H1 (cell line): Measurements from ENCODE around the gene MATN4. TPM values are rescaled to one million over a fixed set of nuclear protein-coding genes. Genes with fewer than 3 reads are reported as not detected.
A peak's percentile ranks its signal among the peaks of the same experiment; 100 is the strongest.

Source experiments
- CTCF ChIA-PET: fragments of 300-600 bp; sonication (Branson Sonifier 250); formaldehyde crosslinking; loops from one replicate; lab custom pipeline; 2021; ENCODE audit not compliant: partially characterized antibody; lab: Charles Lee
- POLR2A ChIA-PET: fragments of 300-600 bp; sonication (Branson Sonifier 250); formaldehyde crosslinking; loops from one replicate; lab custom pipeline; 2021; ENCODE audit warnings: inconsistent platforms; ENCODE audit not compliant: partially characterized antibody; lab: Charles Lee
- DNase-seq, 2 experiments: peaks; one replicate each; pipeline versions ENCODE4 v3.0.0 to v3.0.0-alpha.2; 2010 to 2022; ENCODE audit warnings: low spot score in 2 of 2, low read depth in 1 of 2, mixed read lengths in 1 of 2
- FAIRE-seq: peaks from 2 replicates; lab custom pipeline; 2011; peaks lifted over from hg19 to GRCh38; lab: Jason Lieb, UNC
- H2AFZ ChIP-seq: 2 replicates; pipeline ENCODE4 v1.8.1; 2012; ENCODE audit warnings: low read length, inconsistent platforms
- H2AK5ac ChIP-seq: 2 replicates; pipeline ENCODE4 v1.6.1; 2013; ENCODE audit warnings: low read depth, low read length
- H2BK120ac ChIP-seq: replicated peaks from 2 replicates; pipeline ENCODE3; 2013; ENCODE audit warnings: low read depth, low read length, inconsistent platforms
- H2BK12ac ChIP-seq: 2 replicates; pipeline ENCODE4 v1.6.1; 2013; ENCODE audit warnings: low read depth, low read length
- H2BK15ac ChIP-seq: 2 replicates; pipeline ENCODE4 v1.6.1; 2013; ENCODE audit warnings: low read length
- H2BK20ac ChIP-seq: 2 replicates; pipeline ENCODE4 v1.6.1; 2013; ENCODE audit warnings: low read length
- H2BK5ac ChIP-seq: 2 replicates; pipeline ENCODE4 v1.6.1; 2013; ENCODE audit warnings: low read depth, low read length
- H3K14ac ChIP-seq: 2 replicates; pipeline ENCODE4 v1.6.1; 2013; ENCODE audit warnings: inconsistent platforms; ENCODE audit not compliant: insufficient read length
- H3K18ac ChIP-seq: 2 replicates; pipeline ENCODE4 v1.6.1; 2013; ENCODE audit warnings: low read length; ENCODE audit errors: extremely low read depth
- H3K23ac ChIP-seq: 2 replicates; pipeline ENCODE4 v1.6.1; 2013; ENCODE audit warnings: inconsistent platforms; ENCODE audit not compliant: insufficient read length
- H3K23me2 ChIP-seq: 2 replicates; pipeline ENCODE4 v1.6.1; 2013; ENCODE audit warnings: low read depth, low read length
- H3K27ac ChIP-seq: 2 replicates; pipeline ENCODE4 v1.6.1; 2011; ENCODE audit warnings: low read depth, low read length, inconsistent platforms
- H3K27me3 ChIP-seq, 4 experiments: replicated peaks in 1 of 4; 1 replicate in 1 of 4; 2 replicates in 3 of 4; pipeline versions ENCODE4 v1.6.1 to v1.8.1; 2011 to 2013; ENCODE audit warnings: low read length in 3 of 4, mild to moderate bottlenecking in 3 of 4, inconsistent platforms in 2 of 4, mixed read lengths in 2 of 4, moderate library complexity in 1 of 4; ENCODE audit not compliant: control insufficient read depth in 3 of 4, insufficient read depth in 3 of 4; ENCODE audit errors: extremely low read depth in 1 of 4
- H3K36me3 ChIP-seq, 4 experiments: 2 replicates each; pipeline versions ENCODE4 v1.6.1 to v1.8.1; 2011 to 2013; ENCODE audit warnings: mild to moderate bottlenecking in 4 of 4, low read length in 3 of 4, moderate library complexity in 2 of 4, control low read depth in 1 of 4, inconsistent platforms in 1 of 4; ENCODE audit not compliant: insufficient read depth in 4 of 4, control insufficient read depth in 2 of 4
- H3K4ac ChIP-seq: replicated peaks from 2 replicates; pipeline ENCODE3; 2013; ENCODE audit warnings: low read length, low read depth, mixed read lengths, inconsistent platforms; ENCODE audit not compliant: insufficient read length
- H3K4me1 ChIP-seq, 4 experiments: replicated peaks in 1 of 4; 1 replicate in 1 of 4; 2 replicates in 3 of 4; pipeline versions ENCODE4 v1.6.1 to v1.8.1; 2011 to 2013; ENCODE audit warnings: low read length in 3 of 4, inconsistent platforms in 2 of 4, mixed read lengths in 1 of 4; ENCODE audit not compliant: insufficient read depth in 4 of 4, control insufficient read depth in 3 of 4
- H3K4me2 ChIP-seq, 2 experiments: 2 replicates each; pipeline versions ENCODE4 v1.6.1 to v1.8.1; 2011 to 2013; ENCODE audit warnings: low read depth in 2 of 2, low read length in 2 of 2, control low read depth in 1 of 2, inconsistent platforms in 1 of 2, mild to moderate bottlenecking in 1 of 2; ENCODE audit not compliant: insufficient read depth in 1 of 2
- H3K4me3 ChIP-seq, 4 experiments: fragments of 200-600, 300-600 bp in 1 of 4; sonication (generic), shearing (Covaris generic), sonication (Bioruptor Twin) in 1 of 4; 2 replicates each; pipeline versions ENCODE4 v1.5.1 to v1.8.1; 2011 to 2016; ENCODE audit warnings: low read length in 4 of 4, low read depth in 3 of 4, control low read depth in 2 of 4, inconsistent platforms in 2 of 4, mild to moderate bottlenecking in 2 of 4, mixed read lengths in 1 of 4, moderate library complexity in 1 of 4; ENCODE audit not compliant: insufficient read depth in 2 of 4; ENCODE audit errors: extremely low read depth in 1 of 4
- H3K56ac ChIP-seq: replicated peaks from 2 replicates; pipeline ENCODE3; 2013; ENCODE audit warnings: low read depth, mild to moderate bottlenecking, mixed read lengths, low read length, inconsistent platforms; ENCODE audit not compliant: insufficient read length
- H3K79me1 ChIP-seq: 2 replicates; pipeline ENCODE4 v1.6.1; 2013; ENCODE audit warnings: low read depth, low read length, control low read depth
- H3K79me2 ChIP-seq, 2 experiments: 2 replicates each; pipeline versions ENCODE4 v1.6.1 to v1.8.1; 2012 to 2013; ENCODE audit warnings: low read length in 2 of 2, mild to moderate bottlenecking in 2 of 2, inconsistent platforms in 1 of 2; ENCODE audit not compliant: insufficient read depth in 2 of 2, control insufficient read depth in 1 of 2
- H3K9ac ChIP-seq, 4 experiments: replicated peaks in 1 of 4; 1 replicate in 1 of 4; 2 replicates in 3 of 4; pipeline versions ENCODE4 v1.6.1 to v1.8.1; 2011 to 2013; ENCODE audit warnings: low read depth in 3 of 4, low read length in 3 of 4, control low read depth in 2 of 4, mild to moderate bottlenecking in 2 of 4, moderate library complexity in 2 of 4, inconsistent platforms in 1 of 4; ENCODE audit errors: extremely low read depth in 1 of 4
- H3K9me3 ChIP-seq, 2 experiments: 2 replicates each; pipeline versions ENCODE4 v1.6.1 to v1.8.1; 2012 to 2013; ENCODE audit warnings: mild to moderate bottlenecking in 2 of 2, moderate library complexity in 2 of 2, control low read depth in 1 of 2, inconsistent platforms in 1 of 2, low read depth in 1 of 2, low read length in 1 of 2, mixed read lengths in 1 of 2; ENCODE audit not compliant: insufficient read depth in 2 of 2
- H4K20me1 ChIP-seq, 2 experiments: replicated peaks in 1 of 2; 2 replicates each; pipeline versions ENCODE3 to v1.8.1; 2011 to 2013; ENCODE audit warnings: inconsistent platforms in 2 of 2, low read length in 2 of 2, mild to moderate bottlenecking in 1 of 2; ENCODE audit not compliant: insufficient read depth in 2 of 2, control insufficient read depth in 1 of 2
- H4K5ac ChIP-seq: 2 replicates; pipeline ENCODE4 v1.6.1; 2013; ENCODE audit warnings: low read length, low read depth, mixed read lengths, inconsistent platforms; ENCODE audit not compliant: insufficient read length
- H4K8ac ChIP-seq: 2 replicates; pipeline ENCODE4 v1.8.0; 2013; ENCODE audit warnings: mild to moderate bottlenecking, moderate library complexity, low read length, inconsistent platforms; ENCODE audit not compliant: insufficient read depth; ENCODE audit errors: extremely low read depth
- H4K91ac ChIP-seq: replicated peaks from 2 replicates; pipeline ENCODE3; 2013; ENCODE audit warnings: low read length, mixed read lengths, inconsistent platforms; ENCODE audit not compliant: insufficient read length
- ASH2L ChIP-seq: fragments of 200-600, 300-600 bp; sonication (generic); IDR thresholded peaks from one replicate; pipeline ENCODE4 v1.7.1; 2017; ENCODE audit warnings: low read length
- CTBP2 ChIP-seq: IDR thresholded peaks from 2 replicates; pipeline ENCODE4 v1.7.0; 2011; ENCODE audit warnings: borderline replicate concordance, mild to moderate bottlenecking, moderate library complexity, mixed read lengths, low read length; ENCODE audit not compliant: insufficient read depth, insufficient read length
- KDM1A ChIP-seq: fragments of 200-600, 300-600 bp; sonication (generic); IDR thresholded peaks from 2 replicates; pipeline ENCODE4 v1.7.1; 2016; ENCODE audit warnings: mild to moderate bottlenecking, low read length, borderline replicate concordance
- NRF1 ChIP-seq: IDR thresholded peaks from 2 replicates; pipeline ENCODE4 v1.6.1; 2011; ENCODE audit warnings: mild to moderate bottlenecking, low read depth, low read length, improper control_type of control experiment
- PHF8 ChIP-seq: fragments of 200-600 bp; sonication (generic); conservative IDR thresholded peaks from 2 replicates; pipeline ENCODE4 v1.7.1; 2012; ENCODE audit warnings: low read depth, mild to moderate bottlenecking, inconsistent platforms, low read length, moderate library complexity
- POLR2AphosphoS5 ChIP-seq: IDR thresholded peaks from 2 replicates; pipeline ENCODE4 v1.6.1; 2011; ENCODE audit warnings: low read depth, low read length
- SAP30 ChIP-seq: fragments of 300-600 bp; sonication (generic); IDR thresholded peaks from 2 replicates; pipeline ENCODE4 v1.7.1; 2012; ENCODE audit warnings: low read length, moderate library complexity, mild to moderate bottlenecking, inconsistent platforms; ENCODE audit not compliant: insufficient read depth, insufficient replicate concordance
- SIN3A ChIP-seq, 2 experiments: IDR thresholded peaks in 1 of 2; conservative IDR thresholded peaks in 1 of 2; 2 replicates each; pipeline ENCODE4 v1.6.1; 2011 to 2012; ENCODE audit warnings: low read length in 2 of 2, improper control_type of control experiment in 1 of 2, low read depth in 1 of 2, mild to moderate bottlenecking in 1 of 2
- TAF7 ChIP-seq: optimal IDR thresholded peaks from 2 replicates; pipeline ENCODE3; 2011; ENCODE audit warnings: low read depth, mild to moderate bottlenecking, inconsistent platforms, low read length, moderate library complexity, borderline replicate concordance
- TEAD4 ChIP-seq: IDR thresholded peaks from 2 replicates; pipeline ENCODE4 v1.6.1; 2012; ENCODE audit warnings: low read depth, low read length, inconsistent platforms, mixed read lengths
- WGBS, 2 experiments: shearing (Covaris generic) in 1 of 2; methylation state at CpG; one replicate each; pipeline versions ENCODE4 v1.1.6 to v1.1.7; 2013 to 2015; ENCODE audit warnings: low lambda C conversion rate in 2 of 2, mixed read lengths in 2 of 2, inconsistent platforms in 1 of 2, low coverage in 1 of 2, missing lambda C conversion rate in 1 of 2; ENCODE audit not compliant: insufficient replicate concordance in 2 of 2, insufficient coverage in 1 of 2, insufficient read length in 1 of 2; ENCODE audit errors: extremely low coverage in 1 of 2, missing lambda C conversion rate in 1 of 2; 5-methylcytosine and 5-hydroxymethylcytosine counted together
- polyA plus RNA-seq, 7 experiments: library from polyadenylated mRNA; depleted of rRNA in 3 of 7; stranded (reverse) in 5 of 7; unstranded in 2 of 7; fragments of >200 nt in 5 of 7; fragments of 200-250 nt in 2 of 7; gene quantifications; 1 replicate in 5 of 7; 2 replicates in 1 of 7; 4 replicates in 1 of 7; pipeline versions ENCODE4 v1.2.1 to v1.2.3, GENCODE V29; 2011 to 2013; ENCODE audit warnings: missing spikeins in 2 of 7, mixed read lengths in 2 of 7
- total RNA-seq: library from RNA; stranded (reverse); fragmentation: NEBNext Ultra II Directional; extraction: Animal tissue kit (Norgen Biotek cat#: 25700); gene quantifications from 2 replicates; pipeline ENCODE4 v1.2.1, GENCODE V29; 2021

The MATN4 gene
- total and polyA plus RNA-seq, 2 of the 8 experiments (the other 6 are each of a cell fraction or from before 2014, with no cell fraction given), result 2.1 to 4.4 TPM

- H2BK12ac ChIP-seq, result peak within 1 kb of the TSS; percentile 51; the same call in 1 of the 2 replicates
- no peak within 1 kb of the TSS for H2AK5ac ChIP-seq
- H3K23me2 ChIP-seq, result peaks cover 12% of the 10 kb centered on the region; the same call in 1 of the 2 replicates
- H4K91ac ChIP-seq, result peak within 1 kb of the TSS; percentile 22
- H2BK20ac ChIP-seq, result no peak within 1 kb of the TSS
- H2BK5ac ChIP-seq, result no peak within 1 kb of the TSS
- H3K23ac ChIP-seq, result no peak within 1 kb of the TSS
- peak within 1 kb of the TSS; percentile 65; the same call in 1 of the 2 replicates for H3K18ac ChIP-seq
- H2BK120ac ChIP-seq, result peak within 1 kb of the TSS; percentile 74
- 0 out of 2 replicates have a peak within 1 kb of the TSS, but pooled peaks have one; percentile 14 for H2AFZ ChIP-seq
- H3K9ac ChIP-seq, result peak within 1 kb of the TSS; percentile 48 to 68 (median 64)
- POLR2A ChIA-PET, result interaction anchor here (0.7 to 6.8 kb wide), 25 partner anchors 12 to 586 kb away, joined by 3 to 113 read pairs (median 3); partner anchors contain the start of genes PCIF1, PIGT, SYS1 and TP53TG5
- no peak within 1 kb of the TSS for H3K4ac ChIP-seq
- no peaks in the 10 kb centered on the region for H3K36me3 ChIP-seq
- no peak for FAIRE-seq
- peak in 1 of 2 experiments; percentile 63 for DNase-seq
- H3K4me2 ChIP-seq, result peak within 1 kb of the TSS; percentile 94 to 96
- H3K27ac ChIP-seq, result peak within 1 kb of the TSS; percentile 10; the same call in 1 of the 2 replicates
- H3K14ac ChIP-seq, result no peak within 1 kb of the TSS
- peak within 1 kb of the TSS; percentile 68 to 95 (median 72) for H3K4me3 ChIP-seq
- H2BK15ac ChIP-seq, result peak within 1 kb of the TSS; percentile 66; the same call in 1 of the 2 replicates
- H3K9me3 ChIP-seq, result no peaks in the 10 kb centered on the region
- peaks cover 26 to 45% (median 35%) of the 10 kb centered on the region in 4 experiments for H3K4me1 ChIP-seq
- CTCF ChIA-PET, result interaction anchor here (0.6 to 6.5 kb wide), 12 partner anchors 12 to 423 kb away, joined by 3 to 33 read pairs (median 6); partner anchors contain the start of gene SYS1
- H3K79me2 ChIP-seq, result peaks cover 0 to 48% of the 10 kb centered on the region in 2 experiments; a peak in 2 of 4 replicates
- no peaks in the 10 kb centered on the region for H3K27me3 ChIP-seq
- H3K56ac ChIP-seq, result peak within 1 kb of the TSS; percentile 43
- H3K79me1 ChIP-seq, result peaks cover 13% of the 10 kb centered on the region
- H4K5ac ChIP-seq, result peak within 1 kb of the TSS; percentile 13
- 5% methylated on average over 37 of the region's 77 CpGs; no CpG with 5 or more reads in 1 of the 2 experiments for WGBS, 2 experiments
- H4K20me1 ChIP-seq, result peaks cover 0 to 7% of the 10 kb centered on the region in 2 experiments
- H4K8ac ChIP-seq, result no peak within 1 kb of the TSS; the same call in 1 of the 2 replicates
- TF ChIP-seq TEAD4, result no peak
- no peak for TF ChIP-seq SAP30
- peak; percentile 95 for TF ChIP-seq KDM1A
- 0 out of 4 replicates have a peak, but pooled peaks of 1 of the 2 experiments have one; percentile 26 for TF ChIP-seq SIN3A (conservative IDR thresholded peaks at IDR 0.05 in 1 of 2, IDR thresholded peaks at IDR 0.05 in 1 of 2; ENCODE audit: low read depth in 1 of 2, low read length in 2 of 2)
- TF ChIP-seq POLR2AphosphoS5, result peak; percentile 98
- TF ChIP-seq PHF8, result peak; percentile 78
- no peak for TF ChIP-seq NRF1
- TF ChIP-seq CTBP2, result no peak
- TF ChIP-seq TAF7, result peak; percentile 88
- peak; percentile 44 for TF ChIP-seq ASH2L
Measured at GRCh38 chr20:45347936-45348778, 40.1 kb upstream of the MATN4 start, which contains the start of gene SDC4. Gene SDC4, minus strand, starts transcription at chr20:45348424. Its CDS starts 40 bp downstream, at chr20:45348384.
